Measurements from ENCODE around the gene ZNF519.
"Not testable (repeated sequence)": the region's sequence is repeated elsewhere in the genome, so short reads cannot be mapped to it uniquely, and the experiment has no call there.

The ZNF519 gene

GRCh38 chr18:14146771-14147170 lies 14.5 kb upstream of the ZNF519 start:
- not testable (repeated sequence) for DNase-seq

- not testable (repeated sequence) for DNase-seq
Measured at GRCh38 chr18:14145581-14146338, 13.5 kb upstream of the ZNF519 start.

GRCh38 chr18:14145021-14145420 lies 12.8 kb upstream of the ZNF519 start:
- DNase-seq = not testable (repeated sequence)

- no peak for DNase-seq
Measured at GRCh38 chr18:14144628-14144895, 12.3 kb upstream of the ZNF519 start.

- not testable (repeated sequence) for DNase-seq
Measured at GRCh38 chr18:14143871-14144627, 11.8 kb upstream of the ZNF519 start.

DNA sequence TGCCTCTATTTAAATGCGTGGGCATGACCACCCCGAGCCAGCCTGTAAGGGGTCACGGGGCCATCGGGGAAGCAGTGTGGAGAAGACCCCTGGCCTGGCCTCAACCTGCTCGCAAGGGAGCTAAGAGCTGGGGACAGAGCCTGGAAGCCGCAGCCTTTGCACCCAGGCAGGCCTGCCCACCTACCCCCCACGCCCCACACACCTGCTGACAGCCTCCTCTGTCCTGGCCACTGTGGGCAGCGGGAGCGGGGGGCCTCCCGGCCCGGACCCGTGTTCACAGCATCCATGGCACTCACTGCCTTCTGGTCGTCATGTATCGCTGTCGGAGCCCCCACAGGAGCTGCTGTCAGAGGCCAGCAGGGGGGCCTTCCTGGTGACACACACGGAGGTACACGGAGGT lies 11.2 kb upstream of the ZNF519 start:
- DNase-seq = not testable (repeated sequence)

- DNase-seq = not testable (repeated sequence)
Measured at GRCh38 chr18:14142177-14142576, 9.9 kb upstream of the ZNF519 start.

DNA sequence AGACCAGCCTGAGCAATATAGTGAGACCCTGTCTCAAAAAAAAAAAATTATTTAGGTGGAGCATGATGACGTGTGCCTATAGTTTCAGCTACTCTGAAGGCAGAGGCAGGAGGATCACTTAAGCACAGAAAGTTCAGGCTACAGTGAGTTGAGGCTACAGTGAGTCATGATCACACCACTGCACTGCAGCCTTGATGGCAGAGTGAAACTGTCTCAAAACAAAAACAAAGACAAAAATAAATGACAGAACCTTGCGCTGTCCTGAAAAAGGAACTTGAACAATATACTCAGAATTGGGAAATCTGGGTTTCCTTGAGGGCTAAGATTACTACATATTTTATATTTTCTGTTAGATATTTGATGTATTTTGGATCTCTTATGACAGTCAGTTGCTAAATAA lies 7.3 kb upstream of the ZNF519 start:
- DNase-seq = not testable (repeated sequence)

DNA sequence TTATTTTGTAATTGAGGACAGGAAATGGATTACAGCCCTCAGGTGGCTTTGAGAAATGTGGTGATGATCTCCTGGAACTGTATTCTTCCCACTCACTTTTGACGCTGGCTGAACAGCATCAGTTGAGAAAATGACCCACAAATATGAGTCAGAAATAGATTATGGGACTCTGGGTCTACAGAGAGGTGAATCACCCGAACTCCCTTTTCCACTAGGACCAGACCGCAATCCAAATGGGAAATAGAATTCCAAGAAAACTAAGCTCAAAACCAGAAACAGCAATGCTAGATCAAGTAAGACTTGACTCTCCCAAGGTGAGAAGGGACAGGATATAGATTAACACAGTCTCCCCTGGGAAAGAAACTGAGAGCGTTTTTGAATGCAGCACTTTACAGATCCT lies 5.7 kb upstream of the ZNF519 start:
- DNase-seq = not testable (repeated sequence)

- not testable (repeated sequence) for DNase-seq
Measured at GRCh38 chr18:14131696-14132270, 452 bp downstream of the ZNF519 start.

DNA sequence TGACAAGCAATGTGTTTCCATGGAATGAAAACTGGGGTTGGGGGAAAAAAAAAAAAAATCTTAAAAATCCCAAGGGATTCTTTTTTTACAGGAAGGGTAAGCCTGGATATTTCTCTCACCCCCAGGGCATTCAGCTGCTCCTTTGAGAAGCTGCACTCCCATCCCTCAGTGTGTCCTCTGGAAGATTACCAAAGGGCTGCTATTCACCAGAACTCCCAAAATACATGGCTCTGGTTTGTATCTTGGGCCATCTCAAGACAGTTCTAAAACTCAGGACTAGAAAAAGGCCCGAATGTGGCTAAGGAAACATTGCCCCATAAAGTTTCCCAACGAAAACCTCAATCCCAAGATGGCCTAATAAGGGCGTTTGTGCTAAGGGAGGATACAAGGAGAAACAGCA lies 1.4 kb downstream of the ZNF519 start:
- not testable (repeated sequence) for DNase-seq

DNA sequence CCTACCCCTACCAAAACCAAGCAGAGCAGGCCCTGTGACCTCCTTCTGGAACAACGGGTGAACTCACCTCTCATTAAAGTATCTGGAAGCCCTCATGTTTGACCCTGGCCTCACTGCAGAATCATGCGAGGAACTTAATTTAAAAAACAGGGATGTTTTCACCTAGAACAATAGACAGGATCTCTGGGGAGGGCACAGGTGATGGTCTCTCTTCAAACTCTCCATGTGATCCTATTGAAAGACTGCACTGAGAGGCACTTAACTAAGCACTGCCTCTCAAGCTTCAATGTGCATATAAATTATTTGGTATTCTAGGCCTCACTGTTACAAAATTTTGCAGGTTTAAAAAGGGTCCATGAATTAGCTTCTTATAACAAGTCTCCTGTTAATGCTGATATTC lies 7.5 kb downstream of the ZNF519 start:
- no peak for DNase-seq

GRCh38 chr18:14122097-14122496 lies 10.1 kb downstream of the ZNF519 start:
- DNase-seq = no peak

DNA sequence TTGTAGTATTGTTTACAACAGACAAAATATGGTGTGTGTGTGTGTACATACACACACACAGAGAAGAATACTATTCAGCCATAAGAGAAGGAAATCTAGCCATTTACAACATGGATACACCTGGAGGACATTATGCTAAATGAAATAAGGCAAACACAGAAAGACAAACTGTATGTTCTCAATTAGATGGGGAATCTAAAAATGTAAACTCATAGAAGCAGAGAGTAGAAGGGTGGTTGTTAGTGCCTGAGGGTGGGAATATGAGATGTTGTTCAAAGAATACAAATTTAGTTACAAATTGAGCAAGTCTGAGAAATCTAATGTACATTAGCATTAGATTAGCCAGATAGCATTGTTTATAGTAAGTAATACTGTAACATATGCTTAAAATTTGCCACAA lies 11.3 kb downstream of the ZNF519 start:
- no peak for DNase-seq

DNA sequence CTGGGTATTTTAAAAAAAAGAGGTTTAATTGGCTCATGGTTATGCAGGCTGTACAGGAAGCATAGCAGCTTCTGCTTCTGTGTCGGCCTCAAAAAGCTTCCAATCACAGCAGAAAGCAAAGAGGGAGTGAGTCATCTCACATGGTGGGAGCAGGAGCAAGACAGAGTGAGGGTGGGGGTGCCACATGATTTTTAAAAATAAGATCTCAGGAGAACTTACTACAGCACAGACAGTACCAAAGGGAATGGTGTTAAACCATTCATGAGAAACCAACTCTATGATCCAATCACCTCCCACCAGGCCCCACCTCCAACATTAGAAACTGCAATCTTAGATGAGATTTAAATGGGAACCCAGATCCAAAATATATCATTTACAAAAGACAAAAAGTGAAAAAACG lies 14.6 kb downstream of the ZNF519 start:
- DNase-seq = no peak

- no peak for DNase-seq
Measured at GRCh38 chr18:14106906-14107305, 25.3 kb downstream of the ZNF519 start.

DNA sequence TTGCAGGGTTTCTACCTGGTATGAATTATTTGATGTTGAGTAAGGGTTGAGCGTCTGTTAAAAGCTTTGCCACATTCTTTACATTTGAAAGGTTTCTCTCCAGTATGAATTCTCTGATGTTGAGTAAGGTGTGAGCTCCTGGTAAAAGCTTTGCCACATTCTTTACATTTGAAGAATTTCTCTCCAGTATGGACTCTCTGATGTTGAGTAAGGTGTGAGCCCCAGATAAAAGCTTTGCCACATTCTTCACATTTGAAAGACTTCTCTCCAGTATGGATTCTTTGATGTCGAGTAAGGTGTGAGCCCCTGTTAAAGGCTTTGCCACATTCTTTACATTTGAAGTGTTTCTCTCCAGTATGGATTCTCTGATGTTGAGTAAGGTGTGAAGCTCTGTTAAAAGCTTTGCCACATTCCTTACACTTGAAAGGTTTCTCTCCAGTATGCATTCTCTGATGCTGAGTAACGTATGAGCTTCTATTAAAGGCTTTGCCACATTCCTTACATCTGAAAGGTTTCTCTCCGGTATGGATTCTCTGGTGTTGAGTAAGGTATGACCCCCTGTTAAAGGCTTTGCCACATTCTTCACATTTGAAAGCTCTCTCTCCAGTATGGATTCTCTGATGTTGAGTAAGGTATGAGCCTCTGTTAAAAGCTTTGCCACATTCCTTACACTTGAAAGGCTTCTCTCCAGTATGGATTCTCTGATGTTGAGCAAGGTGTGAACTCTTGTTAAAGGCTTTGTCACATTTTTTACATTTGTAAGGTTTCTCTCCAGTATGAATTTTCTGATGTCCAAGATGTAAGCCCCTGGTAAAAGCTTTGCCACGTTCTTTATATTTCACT lies 27.1 kb downstream of the ZNF519 start:
- DNase-seq = no peak

DNA sequence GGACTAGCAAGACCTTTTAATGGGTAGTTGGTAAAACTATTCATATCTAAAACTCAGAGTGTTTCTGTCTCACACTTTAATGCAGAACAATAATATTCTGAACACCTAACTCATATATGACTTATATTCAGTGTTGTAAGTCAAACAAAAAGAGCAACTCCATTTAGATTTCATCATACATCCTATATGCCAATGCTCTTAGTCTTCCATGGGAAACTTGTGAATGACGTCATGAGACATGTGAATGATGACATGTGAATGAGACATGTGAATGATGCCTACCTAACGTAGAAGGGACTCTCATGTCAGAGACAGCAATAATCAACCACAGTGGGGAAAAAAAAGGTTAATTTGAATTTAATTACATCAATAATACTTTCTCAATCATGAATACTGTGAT lies 28.0 kb downstream of the ZNF519 start:
- DNase-seq = no peak

DNA sequence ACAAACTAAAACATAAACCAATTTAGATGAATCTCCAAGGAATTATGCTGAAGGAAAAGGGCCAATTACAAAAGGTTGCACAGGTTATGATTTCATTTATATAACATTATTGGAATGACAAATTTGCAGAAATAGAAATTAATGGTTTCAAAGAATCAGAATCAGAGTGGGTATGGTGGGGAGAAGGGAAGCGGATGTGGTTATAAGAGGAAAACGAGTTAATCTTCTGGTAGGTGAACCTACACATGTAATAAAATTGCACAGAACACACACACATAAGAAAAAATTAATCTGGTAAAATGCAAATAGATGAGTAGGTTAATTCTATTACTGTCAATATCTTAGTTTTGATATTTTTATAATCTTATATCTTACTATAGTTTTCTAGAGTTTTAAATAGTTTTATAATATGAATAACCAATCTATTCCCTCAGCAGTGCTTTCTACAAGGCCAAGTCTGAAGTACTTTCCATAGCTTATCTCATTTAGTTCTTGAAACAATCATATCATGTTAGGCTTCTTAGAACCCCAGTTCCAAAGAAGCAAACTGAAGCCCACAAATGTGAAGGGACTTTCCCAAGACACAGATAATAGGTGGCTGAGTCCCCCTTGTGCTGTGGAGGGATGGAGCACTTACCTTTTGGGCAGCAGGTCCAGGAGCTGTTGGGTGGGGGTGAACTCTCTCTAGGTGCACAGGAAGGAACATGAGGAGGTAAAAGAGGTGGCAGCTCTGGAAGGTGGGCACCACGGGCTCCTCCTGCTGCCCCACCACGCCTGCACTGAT lies 31.5 kb downstream of the ZNF519 start:
- no peak for DNase-seq

GRCh38 chr18:14098428-14098827 lies 33.8 kb downstream of the ZNF519 start:
- DNase-seq = no peak

GRCh38 chr18:14097761-14098160 lies 34.5 kb downstream of the ZNF519 start:
- DNase-seq = no peak

DNA sequence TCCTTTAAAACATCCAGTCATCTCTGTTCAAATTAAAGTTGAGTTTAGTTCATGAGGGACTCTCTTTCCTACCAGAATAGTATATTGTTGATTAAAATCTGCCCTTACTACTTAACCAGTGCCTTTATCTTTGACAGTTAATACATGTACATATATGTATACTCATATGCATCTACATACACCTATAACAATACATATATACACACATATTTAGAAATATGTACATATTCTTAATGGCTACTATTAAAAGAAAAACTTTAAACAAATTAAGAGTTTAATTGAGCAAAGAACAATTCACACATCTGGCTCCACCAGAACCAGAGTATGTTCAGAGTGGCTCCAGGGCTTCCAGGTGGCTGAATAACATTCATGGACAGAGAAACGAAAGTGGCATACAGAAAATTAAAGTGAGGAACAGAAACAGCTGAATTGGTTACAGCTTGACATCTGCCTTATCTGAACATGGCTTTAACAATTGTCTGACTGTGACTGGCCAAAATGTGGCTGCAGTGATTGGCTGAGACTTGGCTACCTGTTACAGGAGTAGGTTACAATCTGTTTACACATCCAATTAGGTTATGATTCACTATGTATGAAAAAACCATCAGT lies 38.8 kb downstream of the ZNF519 start:
- DNase-seq = no peak
